LNCaP clone FGC (cell line): ENCODE data around the gene CELSR1.
"Not testable (repeated sequence)": the region's sequence is repeated elsewhere in the genome, so short reads cannot be mapped to it uniquely, and the experiment has no call there.

Experiments
- DNase-seq: peaks from one replicate; pipeline ENCODE4 v3.0.0-alpha.2; 2011; ENCODE audit warnings: low read depth
- H3K4me3 ChIP-seq: 2 replicates; pipeline ENCODE4 v1.5.1; 2011; ENCODE audit warnings: mild to moderate bottlenecking, low read depth, low read length, control low read depth
- CTCF ChIP-seq: IDR thresholded peaks from 2 replicates; pipeline ENCODE4 v1.5.1; 2012; ENCODE audit warnings: mild to moderate bottlenecking; ENCODE audit not compliant: control insufficient read depth, insufficient read depth; ENCODE audit errors: extremely low read depth

Gene CELSR1

GRCh38 chr22:46402505-46402904, 134.9 kb downstream of the CELSR1 start:
- no peak for DNase-seq
- no peak for TF ChIP-seq CTCF
- H3K4me3 ChIP-seq, result no peak overlapping the region

GRCh38 chr22:46401370-46401769, 136.1 kb downstream of the CELSR1 start:
- DNase-seq, result no peak
- H3K4me3 ChIP-seq, result no peak overlapping the region
- TF ChIP-seq CTCF, result no peak

GRCh38 chr22:46399251-46400024, 138.0 kb downstream of the CELSR1 start:
- no peak for TF ChIP-seq CTCF
- DNase-seq, result no peak
- no peak overlapping the region for H3K4me3 ChIP-seq

GRCh38 chr22:46397951-46398350, 139.5 kb downstream of the CELSR1 start:
- no peak overlapping the region for H3K4me3 ChIP-seq
- no peak for DNase-seq
- no peak for TF ChIP-seq CTCF

GRCh38 chr22:46397514-46397913, 139.9 kb downstream of the CELSR1 start:
- TF ChIP-seq CTCF, result no peak
- DNase-seq, result no peak
- H3K4me3 ChIP-seq, result no peak overlapping the region

GRCh38 chr22:46397049-46397448, 140.4 kb downstream of the CELSR1 start:
- not testable (repeated sequence) for H3K4me3 ChIP-seq, DNase-seq

- no peak for TF ChIP-seq CTCF
- H3K4me3 ChIP-seq, result no peak overlapping the region
- no peak for DNase-seq
Measured at GRCh38 chr22:46395145-46395544, 142.3 kb downstream of the CELSR1 start.
